Calu3 (cell line): ENCODE measurements around the gene KIF3B. TPM values are rescaled to one million over a fixed set of nuclear protein-coding genes. Genes with fewer than 3 reads are reported as not detected.

Experiments
- BruUV-seq: library from RNA; stranded (reverse); fragments of 400-500 nt; replicated peaks from 2 replicates; lab custom pipeline; 2021; lab: Mats Ljungman, UMichigan
- CTCF ChIA-PET: fragments of 300-600 bp; sonication (Branson Sonifier 250); formaldehyde crosslinking; loops from one replicate; lab custom pipeline; 2022; ENCODE audit warnings: antibody characterized with exemption; lab: Charles Lee
- DNase-seq: peaks from one replicate; pipeline ENCODE4 v3.0.0; 2022
- H3K27ac Mint-ChIP-seq: one replicate; pipeline ENCODE4 v1.8.0; 2022; ENCODE audit warnings: mixed read lengths; ENCODE audit not compliant: unreplicated experiment
- H3K27me3 Mint-ChIP-seq: one replicate; pipeline ENCODE4 v1.8.0; 2022; ENCODE audit warnings: mixed read lengths; ENCODE audit not compliant: unreplicated experiment
- H3K36me3 Mint-ChIP-seq: one replicate; pipeline ENCODE4 v1.8.0; 2022; ENCODE audit warnings: mild to moderate bottlenecking, moderate library complexity, mixed read lengths; ENCODE audit not compliant: insufficient read depth, unreplicated experiment
- H3K4me1 Mint-ChIP-seq: one replicate; pipeline ENCODE4 v1.8.0; 2022; ENCODE audit warnings: mild to moderate bottlenecking, low read depth, mixed read lengths; ENCODE audit not compliant: unreplicated experiment
- H3K4me3 Mint-ChIP-seq: one replicate; pipeline ENCODE4 v1.8.0; 2022; ENCODE audit warnings: mild to moderate bottlenecking, low read depth, moderate library complexity, mixed read lengths; ENCODE audit not compliant: unreplicated experiment
- H3K9me3 Mint-ChIP-seq: one replicate; pipeline ENCODE4 v1.8.0; 2022; ENCODE audit warnings: low read depth, mixed read lengths; ENCODE audit not compliant: unreplicated experiment
- CTCF ChIP-seq: fragments of 200-600 bp; IDR thresholded peaks from one replicate; pipeline ENCODE4 v1.8.0; 2022; ENCODE audit warnings: antibody characterized with exemption; ENCODE audit not compliant: unreplicated experiment
- intact Hi-C: fragments of 100-400 bp; cut with micrococcal nuclease; formaldehyde crosslinking; loops from one replicate; pipeline ENCODE4 v1.10.0; 2022; ENCODE audit not compliant: unreplicated experiment
- total RNA-seq: library from RNA; stranded (reverse); gene quantifications from 2 replicates; pipeline ENCODE4 v1.2.3, GENCODE V29; 2022

Gene KIF3B
- total RNA-seq, 1 experiment from 2014 or later: 51.2 TPM

- no peaks in the 10 kb centered on the region for H3K9me3 Mint-ChIP-seq
- no peaks in the 10 kb centered on the region for H3K4me1 Mint-ChIP-seq
- CTCF ChIA-PET: interaction anchor here (0.6 to 0.7 kb wide), 2 partner anchors 86 to 102 kb away, joined by 3 read pairs; no protein-coding TSS in a partner anchor
- no peak overlapping the region for H3K4me3 Mint-ChIP-seq
- no peak for TF ChIP-seq CTCF
- H3K27me3 Mint-ChIP-seq: no peaks in the 10 kb centered on the region
- DNase-seq: no peak
- intact Hi-C loops: no loop called here
- peaks cover 34% of the 10 kb centered on the region for H3K36me3 Mint-ChIP-seq
- H3K27ac Mint-ChIP-seq: no peak overlapping the region
- no TSS peak for BruUV-seq
Observed at GRCh38 chr20:32230707-32231106, 46.7 kb upstream of the KIF3B start.

GRCh38 chr20:32231245-32231644, 46.2 kb upstream of the KIF3B start:
- Mint-ChIP-seq H3K27me3 (no peaks in the 10 kb centered on the region), H3K27ac (no peak overlapping the region), H3K4me3 (no peak overlapping the region), H3K36me3 (peaks cover 29% of the 10 kb centered on the region), H3K4me1 (no peaks in the 10 kb centered on the region), H3K9me3 (no peaks in the 10 kb centered on the region)
- TF ChIP-seq CTCF: no peak
- intact Hi-C loops: no loop called here
- no TSS peak for BruUV-seq
- no peak for DNase-seq
- CTCF ChIA-PET: interaction anchor here (0.6 kb wide), 1 partner anchor 28 kb away, joined by 3 read pairs; no protein-coding TSS in a partner anchor

- BruUV-seq: no TSS peak
- H3K27ac Mint-ChIP-seq: no peak overlapping the region
- no peaks in the 10 kb centered on the region for H3K27me3 Mint-ChIP-seq
- peaks cover 29% of the 10 kb centered on the region for H3K36me3 Mint-ChIP-seq
- intact Hi-C loops: no loop called here
- TF ChIP-seq CTCF: no peak
- CTCF ChIA-PET: interaction anchor here (0.6 kb wide), 1 partner anchor 27 kb away, joined by 3 read pairs; no protein-coding TSS in a partner anchor
- DNase-seq: no peak
- H3K4me1 Mint-ChIP-seq: no peaks in the 10 kb centered on the region
- no peak overlapping the region for H3K4me3 Mint-ChIP-seq
- H3K9me3 Mint-ChIP-seq: no peaks in the 10 kb centered on the region
Observed at GRCh38 chr20:32231847-32232246, 45.6 kb upstream of the KIF3B start.

- H3K9me3 Mint-ChIP-seq: no peaks in the 10 kb centered on the region
- H3K4me3 Mint-ChIP-seq: no peak overlapping the region
- CTCF ChIA-PET: interaction anchor here (0.6 kb wide), 1 partner anchor 13 kb away, joined by 3 read pairs; no protein-coding TSS in a partner anchor
- no TSS peak for BruUV-seq
- no peaks in the 10 kb centered on the region for H3K4me1 Mint-ChIP-seq
- no peaks in the 10 kb centered on the region for H3K27me3 Mint-ChIP-seq
- intact Hi-C loops: no loop called here
- TF ChIP-seq CTCF: no peak
- H3K27ac Mint-ChIP-seq: no peak overlapping the region
- DNase-seq: no peak
- peaks cover 29% of the 10 kb centered on the region for H3K36me3 Mint-ChIP-seq
Observed at GRCh38 chr20:32232326-32232886, 45.0 kb upstream of the KIF3B start.
